ENCODE results near the gene B3GAT1.

- TF ChIP-seq CTCF (conservative IDR thresholded peaks at IDR 0.05 in 1 of 2, IDR thresholded peaks at IDR 0.05 in 1 of 2; ENCODE audit: low read depth in 1 of 2, low read length in 2 of 2) (no peak), EZH2 (IDR thresholded peaks at IDR 0.05; ENCODE audit: low read length, missing control alignments) (no peak)
These were observed 46.8 kb downstream of the B3GAT1 start for GRCh38 chr11:134365011-134365925.

All from fibroblast of lung (primary cell).